ENCODE measurements around the gene PRPF6.

The PRPF6 gene

GRCh38 chr20:63945031-63945658 is 35.8 kb upstream of the PRPF6 start:
- DNase-seq (ENCODE audit: low read depth in 2 of 2): no peak

- no peak for DNase-seq (ENCODE audit: low read depth in 2 of 2)
These were observed 34.7 kb upstream of the PRPF6 start for GRCh38 chr20:63945921-63946920.

- DNase-seq (ENCODE audit: low read depth in 2 of 2): no peak
These were observed 33.8 kb upstream of the PRPF6 start for GRCh38 chr20:63946986-63947637.

GRCh38 chr20:63947638-63948456 is 33.1 kb upstream of the PRPF6 start:
- no peak for DNase-seq (ENCODE audit: low read depth in 2 of 2)

DNA sequence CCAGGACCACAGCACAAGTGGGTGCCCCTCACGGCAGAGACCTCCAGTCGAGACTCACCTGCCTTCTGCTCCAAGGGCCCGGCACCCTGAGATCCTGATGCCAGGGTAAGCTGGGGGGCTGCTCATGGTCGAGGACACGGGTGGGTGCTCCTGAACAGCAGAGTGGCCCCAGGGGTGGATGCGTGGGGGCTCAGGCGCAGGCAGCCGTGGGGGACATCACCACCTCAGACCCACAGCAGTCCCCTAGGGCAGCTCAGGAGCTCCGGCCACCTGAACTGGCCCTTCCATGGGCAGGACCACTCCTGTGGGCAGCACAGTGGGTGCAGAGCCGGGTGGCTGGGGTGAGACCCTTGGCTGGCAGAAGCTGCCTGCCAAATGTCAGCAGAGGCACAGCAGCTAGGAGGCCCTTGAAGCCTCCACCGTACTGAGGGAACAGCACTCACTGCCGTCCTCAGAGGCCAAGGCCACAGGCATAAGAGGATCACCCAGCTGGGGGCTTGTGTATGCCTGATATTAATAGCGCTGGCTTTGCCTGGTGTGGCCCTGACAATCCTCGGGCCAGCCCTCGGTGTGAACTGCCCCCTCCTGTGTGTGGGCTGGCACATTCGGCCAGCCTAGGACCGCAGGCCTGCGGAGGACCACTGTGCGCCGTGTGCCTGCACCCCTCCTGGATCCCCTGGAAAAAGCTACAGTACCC is 30.1 kb upstream of the PRPF6 start:
- DNase-seq (ENCODE audit: low read depth in 2 of 2): no peak

GRCh38 chr20:63951398-63952209 is 29.3 kb upstream of the PRPF6 start:
- no peak for DNase-seq (ENCODE audit: low read depth in 2 of 2)

DNA sequence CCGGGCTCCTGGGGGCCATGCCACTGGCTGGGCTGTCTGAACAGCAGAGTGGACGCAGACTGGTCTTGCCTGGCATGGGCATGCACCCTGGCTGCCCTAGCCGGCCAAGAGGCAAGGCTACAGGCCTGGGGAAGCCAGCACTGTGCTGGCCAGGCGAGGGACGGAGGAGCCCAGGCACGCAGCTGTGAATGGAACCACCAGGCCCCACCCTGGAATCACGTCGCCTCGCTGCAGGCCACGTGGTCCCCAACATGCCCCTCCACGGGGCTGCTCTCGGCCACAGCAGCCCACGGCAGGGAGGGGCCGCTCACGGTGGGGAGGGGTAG is 28.8 kb upstream of the PRPF6 start:
- DNase-seq (ENCODE audit: low read depth in 2 of 2): no peak

DNA sequence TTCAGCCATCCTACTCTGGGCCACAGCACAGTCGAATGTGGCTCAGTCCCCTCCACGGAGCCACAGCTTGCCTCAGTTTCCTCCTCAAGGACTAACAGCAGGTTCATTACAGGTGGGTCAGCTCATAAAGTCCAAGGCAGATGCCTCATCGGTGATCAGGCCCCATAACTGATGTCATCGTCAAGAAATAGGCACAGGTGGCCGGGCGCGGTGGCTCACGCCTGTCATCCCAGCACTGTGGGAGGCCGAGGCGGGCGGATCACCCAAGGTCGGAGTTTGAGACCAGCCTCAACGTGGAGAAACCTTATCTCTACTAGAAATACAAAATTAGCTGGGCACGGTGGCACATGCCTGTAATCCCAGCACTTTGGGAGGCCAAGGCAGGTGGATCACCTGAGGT is 28.2 kb upstream of the PRPF6 start:
- no peak for DNase-seq (ENCODE audit: low read depth in 2 of 2)

GRCh38 chr20:63953764-63954429 is 27.0 kb upstream of the PRPF6 start:
- no peak for DNase-seq (ENCODE audit: low read depth in 2 of 2)

GRCh38 chr20:63955281-63955826 is 25.6 kb upstream of the PRPF6 start:
- no peak for DNase-seq (ENCODE audit: low read depth in 2 of 2)

DNA sequence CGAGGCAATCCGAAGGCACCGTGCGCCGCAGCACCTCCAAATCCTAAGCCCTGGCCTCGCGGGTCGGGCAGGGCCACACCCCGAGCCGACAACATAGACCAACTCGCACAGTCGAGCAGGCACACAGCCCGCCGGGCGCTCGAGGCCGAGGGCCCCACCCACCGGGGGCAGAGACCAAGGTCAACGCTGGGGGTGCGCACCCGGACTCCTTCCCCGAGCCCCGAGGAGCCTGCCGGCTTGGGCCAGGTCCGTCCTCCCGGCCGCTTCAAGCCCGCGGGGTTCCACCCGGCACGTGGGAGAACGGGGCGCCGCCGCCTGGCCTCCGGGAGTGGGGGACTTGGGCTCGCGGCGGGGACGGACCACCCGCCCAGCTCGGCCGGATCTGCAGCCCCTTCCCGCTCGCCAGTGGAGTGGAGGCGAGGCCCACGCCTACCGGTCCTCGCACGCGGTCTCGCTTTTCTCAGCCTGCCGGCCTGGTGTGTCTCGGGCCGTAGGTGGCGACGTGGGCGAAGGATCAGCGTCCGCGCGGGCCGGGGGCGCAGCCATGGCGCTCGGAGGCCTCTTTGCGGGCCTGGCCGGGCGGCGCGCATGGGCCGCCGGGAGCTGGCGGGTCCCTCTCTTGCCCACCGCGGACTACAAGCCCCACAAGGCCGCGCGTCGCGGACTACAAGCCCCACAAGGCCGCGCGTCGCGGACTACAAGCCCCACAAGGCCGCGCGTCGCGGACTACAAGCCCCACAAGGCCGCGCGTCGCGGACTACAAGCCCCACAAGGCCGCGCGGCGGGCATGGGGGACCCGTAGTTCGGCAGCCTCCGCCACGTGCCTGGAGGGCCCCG is 24.9 kb upstream of the PRPF6 start, which contains the start of gene UCKL1:
UCKL1 (minus strand) TSS at position 590 of the 837 bp plus-strand sequence; CDS start at position 546, 44 bp downstream.
- DNase-seq (ENCODE audit: low read depth in 2 of 2): peak; percentile 78 to 79

DNA sequence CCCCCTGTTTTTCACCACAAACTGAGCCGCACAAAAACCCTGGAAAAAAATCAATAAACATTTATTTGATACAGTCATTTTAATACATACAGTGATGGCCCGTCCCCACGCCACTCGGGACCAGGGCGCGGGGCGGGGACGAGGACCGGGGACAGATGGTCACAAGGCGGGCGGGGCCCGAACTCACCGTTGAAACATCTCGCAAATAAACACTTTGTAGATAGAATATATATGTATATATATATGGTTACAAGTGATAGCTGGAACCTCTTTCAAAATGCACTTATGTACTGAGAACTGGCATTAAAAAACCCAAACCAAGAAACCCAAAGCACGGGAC is 24.3 kb upstream of the PRPF6 start:
- DNase-seq (ENCODE audit: low read depth in 2 of 2): no peak

DNA sequence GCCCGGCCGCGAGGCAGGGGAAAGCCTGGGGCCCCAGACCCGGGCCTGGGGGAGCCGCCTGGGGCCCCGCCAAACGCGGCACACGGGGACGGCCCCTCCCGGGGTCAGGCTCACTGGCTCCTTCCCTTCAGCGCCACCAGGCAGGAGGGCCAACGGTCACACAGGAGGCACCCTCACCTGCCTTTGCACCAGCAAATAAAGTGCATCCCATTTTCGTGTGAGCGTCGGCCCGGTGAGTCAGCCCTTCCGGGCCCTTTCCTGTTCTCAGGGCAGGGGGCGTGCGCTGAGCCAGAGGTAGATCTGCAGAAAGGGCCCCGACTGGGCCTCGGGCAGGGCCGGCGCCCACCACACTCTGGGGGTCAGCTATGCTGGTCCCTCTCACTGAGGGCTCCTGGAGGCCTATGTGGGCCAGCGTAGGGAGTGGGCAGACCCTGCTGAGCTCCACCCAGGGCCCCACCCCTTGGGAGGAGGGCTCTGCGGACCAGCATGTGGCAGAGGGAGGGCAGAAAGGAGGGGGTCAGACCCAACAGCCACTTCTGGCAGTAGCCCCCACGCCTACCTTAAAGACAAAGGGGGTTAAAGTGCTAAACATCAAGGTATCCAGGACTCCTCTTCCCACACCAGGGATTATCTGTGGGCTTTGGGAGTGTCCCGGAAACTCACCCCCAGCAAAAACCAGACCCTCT is 23.8 kb upstream of the PRPF6 start:
- peak; percentile 51 to 60 for DNase-seq (ENCODE audit: low read depth in 2 of 2)

DNA sequence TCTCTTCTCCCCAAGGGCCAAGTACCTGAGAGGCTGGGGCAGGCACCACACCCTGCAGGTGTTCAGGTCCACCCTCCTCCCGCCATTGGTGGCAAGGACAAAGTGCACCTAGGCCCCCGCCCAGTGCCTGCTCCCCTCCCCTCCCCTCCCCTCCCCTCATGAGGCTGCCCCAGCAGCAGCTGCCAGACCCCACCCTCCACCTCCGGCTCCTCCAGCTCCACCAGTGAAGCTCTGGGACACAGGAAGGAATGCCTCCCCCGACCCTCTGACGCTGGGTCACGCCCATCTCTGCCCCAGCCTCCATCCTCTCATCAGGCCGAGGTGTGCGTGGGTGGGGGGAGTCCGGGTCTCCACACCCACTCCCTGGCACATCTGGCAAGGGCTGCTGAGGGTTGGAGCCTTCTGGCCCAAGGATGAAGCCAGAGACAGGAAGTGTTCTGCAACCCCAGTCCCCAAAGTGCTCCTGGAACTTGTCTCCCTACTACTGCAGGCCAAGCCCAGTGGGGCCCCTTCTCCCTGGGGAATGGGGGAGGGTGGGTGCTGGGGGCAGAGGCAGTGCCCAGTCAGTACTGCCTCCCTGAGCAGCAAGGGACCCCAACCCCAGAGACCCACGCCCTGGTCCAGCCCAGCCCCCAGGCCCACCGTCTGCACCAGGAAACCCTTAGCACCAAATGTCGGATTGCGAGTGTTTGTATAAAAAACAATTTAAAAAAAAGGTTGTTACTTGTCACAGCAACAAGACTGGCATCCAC is 23.1 kb upstream of the PRPF6 start:
- peak in 1 of 2 donors; percentile 44 for DNase-seq (ENCODE audit: low read depth in 2 of 2)

GRCh38 chr20:63958471-63958870 is 22.5 kb upstream of the PRPF6 start:
- no peak for DNase-seq (ENCODE audit: low read depth in 2 of 2)

GRCh38 chr20:63958964-63959698 is 21.8 kb upstream of the PRPF6 start:
- DNase-seq (ENCODE audit: low read depth in 2 of 2): no peak

- DNase-seq (ENCODE audit: low read depth in 2 of 2): no peak
These were observed 21.2 kb upstream of the PRPF6 start for GRCh38 chr20:63959699-63960075.

Measured in stimulated activated CD8-positive, alpha-beta memory T cell treated with anti-CD3 and anti-CD28 coated beads, Interleukin-15, amount 100 ng/mL, for 4 hours (primary cell).